ENCODE measurements around the gene MTX1.

- TF ChIP-seq CTCF (conservative IDR thresholded peaks at IDR 0.05; ENCODE audit: low read length) (no peak), EZH2phosphoT487 (IDR thresholded peaks at IDR 0.05; ENCODE audit: borderline replicate concordance) (no peak)
These were observed 49.5 kb upstream of the MTX1 start for GRCh38 chr1:155158991-155159390.
